HFFc6 (cell line): Measurements from ENCODE around the gene SPTB. TPM values are rescaled to one million over a fixed set of nuclear protein-coding genes. Genes with fewer than 3 reads are reported as not detected.

Experiments used
- DNase-seq: peaks from one replicate; pipeline ENCODE4 v3.0.0-alpha.2; 2018
- H3K27ac Mint-ChIP-seq: 2 replicates; pipeline ENCODE4 v1.8.0; 2020; ENCODE audit warnings: mild to moderate bottlenecking, mixed read lengths
- H3K27me3 Mint-ChIP-seq: 2 replicates; pipeline ENCODE4 v1.8.0; 2021; ENCODE audit warnings: mild to moderate bottlenecking, moderate library complexity, mixed read lengths; ENCODE audit not compliant: insufficient read depth
- H3K36me3 Mint-ChIP-seq: 2 replicates; pipeline ENCODE4 v1.8.0; 2021; ENCODE audit warnings: low read depth, mixed read lengths
- H3K4me1 Mint-ChIP-seq: 2 replicates; pipeline ENCODE4 v1.8.0; 2020; ENCODE audit warnings: low read depth, mixed read lengths
- H3K4me3 Mint-ChIP-seq: 2 replicates; pipeline ENCODE4 v1.8.0; 2020; ENCODE audit warnings: mild to moderate bottlenecking, moderate library complexity, mixed read lengths
- H3K9me3 Mint-ChIP-seq: 2 replicates; pipeline ENCODE4 v1.8.0; 2020; ENCODE audit warnings: mild to moderate bottlenecking, mixed read lengths
- CTCF ChIP-seq: fragments of 200-600 bp; sonication (generic); IDR thresholded peaks from 2 replicates; pipeline ENCODE4 v1.5.0; 2021; ENCODE audit warnings: antibody characterized with exemption, mild to moderate bottlenecking
- total RNA-seq, 6 experiments: library from RNA; stranded (reverse); fragmentation: NEBNext Ultra II Directional; extraction: Animal tissue kit (Norgen Biotek cat#: 25700); gene quantifications; 2 replicates in 1 of 6; 3 replicates in 5 of 6; pipeline ENCODE4 v1.2.3, GENCODE V29; 2021

SPTB gene
- total RNA-seq, 6 experiments from 2014 or later, result 0.58 to 1.1 (median 0.72) TPM

GRCh38 chr14:64769096-64770020 lies 110.3 kb downstream of the SPTB start:
- peaks cover 4% of the 10 kb centered on the region for H3K4me1 Mint-ChIP-seq
- H3K36me3 Mint-ChIP-seq, result no peaks in the 10 kb centered on the region
- DNase-seq, result no peak
- no peaks in the 10 kb centered on the region; the same call in 1 of the 2 replicates for H3K27me3 Mint-ChIP-seq
- no peaks in the 10 kb centered on the region for H3K9me3 Mint-ChIP-seq
- no peak overlapping the region for H3K27ac Mint-ChIP-seq
- no peak overlapping the region for H3K4me3 Mint-ChIP-seq
- no peak for TF ChIP-seq CTCF

- H3K4me1 Mint-ChIP-seq, result peaks cover 12% of the 10 kb centered on the region
- H3K36me3 Mint-ChIP-seq, result no peaks in the 10 kb centered on the region
- no peaks in the 10 kb centered on the region for H3K9me3 Mint-ChIP-seq
- H3K27me3 Mint-ChIP-seq, result no peaks in the 10 kb centered on the region; the same call in 1 of the 2 replicates
- no peak for TF ChIP-seq CTCF
- DNase-seq, result no peak
- H3K27ac Mint-ChIP-seq, result no peak overlapping the region
- no peak overlapping the region for H3K4me3 Mint-ChIP-seq
Measured at GRCh38 chr14:64768401-64769095, 111.2 kb downstream of the SPTB start.

- Mint-ChIP-seq H3K9me3 (no peaks in the 10 kb centered on the region), H3K27ac (no peak overlapping the region), H3K36me3 (no peaks in the 10 kb centered on the region)
Measured at GRCh38 chr14:64767215-64767964, 112.3 kb downstream of the SPTB start.

DNA sequence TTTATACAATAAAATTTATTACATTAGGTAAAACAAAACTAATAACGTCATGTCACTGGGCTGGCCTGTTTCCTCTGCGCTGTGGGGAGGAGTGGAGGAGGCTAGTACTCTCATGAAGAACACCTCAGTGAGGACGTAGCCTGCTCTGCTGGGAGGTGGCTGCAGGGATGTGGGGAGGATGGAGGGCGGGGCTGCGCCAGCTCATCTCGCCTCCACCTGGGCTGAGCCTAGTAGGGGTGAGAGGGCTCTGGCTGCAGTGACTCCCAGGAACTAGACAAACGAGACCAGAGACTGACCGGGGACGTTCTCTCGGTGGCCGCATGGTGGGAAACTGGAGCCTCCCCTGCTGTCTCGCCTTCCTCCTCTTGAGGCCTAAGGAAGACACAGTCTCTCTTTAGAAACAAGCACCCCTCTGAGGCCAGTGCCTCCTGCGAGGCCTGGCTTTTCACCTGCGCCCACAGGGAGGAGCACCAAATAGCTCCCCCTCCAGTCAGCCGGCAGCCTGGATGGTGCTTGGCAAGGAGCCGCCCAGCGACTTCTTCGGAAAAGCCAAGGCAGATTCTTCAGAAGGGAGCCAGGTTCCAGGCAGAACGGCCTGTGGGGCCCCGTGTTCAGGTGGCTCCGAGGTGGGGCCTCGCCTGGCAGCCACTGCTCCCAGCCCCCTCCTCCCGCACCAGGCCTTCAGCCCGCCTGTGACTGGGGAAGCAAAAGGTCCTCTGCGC lies 113.1 kb downstream of the SPTB start:
- DNase-seq, result no peak
- Mint-ChIP-seq H3K36me3 (no peaks in the 10 kb centered on the region), H3K4me1 (peaks cover 28% of the 10 kb centered on the region), H3K27ac (no peak overlapping the region), H3K9me3 (no peaks in the 10 kb centered on the region), H3K4me3 (no peak overlapping the region), H3K27me3 (no peaks in the 10 kb centered on the region; the same call in 1 of the 2 replicates)
- TF ChIP-seq CTCF, result no peak

More at GRCh38 chr14:64767215-64767964, 112.3 kb downstream of the SPTB start:
- Mint-ChIP-seq H3K27me3 (no peaks in the 10 kb centered on the region; the same call in 1 of the 2 replicates), H3K4me1 (peaks cover 20% of the 10 kb centered on the region), H3K4me3 (no peak overlapping the region)
- no peak for TF ChIP-seq CTCF
- DNase-seq, result no peak
